Naive thymus-derived CD8-positive, alpha-beta T cell (primary cell): ENCODE measurements around the gene RAD54L. TPM values are rescaled to one million over a fixed set of nuclear protein-coding genes. Genes with fewer than 3 reads are reported as not detected.

Source experiments
- ATAC-seq, 2 donors: fragments of 150-1000 bp; cut with Tn5 transposase in 1 of 2; sonication (Bioruptor Pico), chemical (Tn5 transposase) in 1 of 2; 1 replicate in 1 of 2; 2 replicates in 1 of 2; pipeline ENCODE4 v1.10.0; 2021; ENCODE audit warnings: mild to moderate bottlenecking in 2 of 2, moderate library complexity in 2 of 2
- POLR2A ChIA-PET: fragments of 350-600 bp; sonication (Branson Sonifier 250); formaldehyde crosslinking; loops from one replicate; lab custom pipeline; 2021; ENCODE audit warnings: antibody characterized with exemption; lab: Charles Lee
- DNase-seq, 10 donors: peaks; one replicate each; pipeline versions ENCODE4 v3.0.0 to v3.0.0-alpha.2; 2020 to 2022
- H3K27ac Mint-ChIP-seq, 10 donors: one replicate each; pipeline ENCODE4 v1.8.0; 2020 to 2022; ENCODE audit warnings: mild to moderate bottlenecking in 10 of 10, mixed read lengths in 10 of 10, moderate library complexity in 4 of 10, inconsistent platforms in 1 of 10
- H3K27me3 Mint-ChIP-seq, 5 donors: one replicate each; pipeline ENCODE4 v1.8.0; 2021 to 2022; ENCODE audit warnings: mixed read lengths in 5 of 5
- H3K36me3 Mint-ChIP-seq, 3 donors: one replicate each; pipeline ENCODE4 v1.8.0; 2020 to 2022; ENCODE audit warnings: mixed read lengths in 3 of 3, mild to moderate bottlenecking in 2 of 3, inconsistent platforms in 1 of 3
- H3K4me1 Mint-ChIP-seq, 4 donors: one replicate each; pipeline ENCODE4 v1.8.0; 2021 to 2022; ENCODE audit warnings: mixed read lengths in 4 of 4
- H3K4me3 Mint-ChIP-seq, 10 donors: one replicate each; pipeline ENCODE4 v1.8.0; 2020 to 2022; ENCODE audit warnings: mild to moderate bottlenecking in 10 of 10, mixed read lengths in 10 of 10, moderate library complexity in 6 of 10, inconsistent platforms in 1 of 10
- H3K9me3 Mint-ChIP-seq, 9 donors: one replicate each; pipeline ENCODE4 v1.8.0; 2020 to 2022; ENCODE audit warnings: mixed read lengths in 9 of 9, mild to moderate bottlenecking in 3 of 9, inconsistent platforms in 1 of 9, moderate library complexity in 1 of 9
- polyA plus RNA-seq, 3 donors: library from polyadenylated mRNA; unstranded; fragments of 300-500 nt; fragmentation: Illumina TruSeq; gene quantifications; one replicate each; pipeline ENCODE4 v1.2.3, GENCODE V29; 2021
- total RNA-seq, 8 experiments: library from RNA in 2 of 8; stranded (reverse) in 2 of 8; gene quantifications; one replicate each; pipeline ENCODE4 v1.2.3 and lab custom pipeline; 2021 to 2026

RAD54L gene
- total and polyA plus RNA-seq, 5 experiments from 2014 or later: 0.27 to 1.0 (median 0.80) TPM; not detected in 2

DNA sequence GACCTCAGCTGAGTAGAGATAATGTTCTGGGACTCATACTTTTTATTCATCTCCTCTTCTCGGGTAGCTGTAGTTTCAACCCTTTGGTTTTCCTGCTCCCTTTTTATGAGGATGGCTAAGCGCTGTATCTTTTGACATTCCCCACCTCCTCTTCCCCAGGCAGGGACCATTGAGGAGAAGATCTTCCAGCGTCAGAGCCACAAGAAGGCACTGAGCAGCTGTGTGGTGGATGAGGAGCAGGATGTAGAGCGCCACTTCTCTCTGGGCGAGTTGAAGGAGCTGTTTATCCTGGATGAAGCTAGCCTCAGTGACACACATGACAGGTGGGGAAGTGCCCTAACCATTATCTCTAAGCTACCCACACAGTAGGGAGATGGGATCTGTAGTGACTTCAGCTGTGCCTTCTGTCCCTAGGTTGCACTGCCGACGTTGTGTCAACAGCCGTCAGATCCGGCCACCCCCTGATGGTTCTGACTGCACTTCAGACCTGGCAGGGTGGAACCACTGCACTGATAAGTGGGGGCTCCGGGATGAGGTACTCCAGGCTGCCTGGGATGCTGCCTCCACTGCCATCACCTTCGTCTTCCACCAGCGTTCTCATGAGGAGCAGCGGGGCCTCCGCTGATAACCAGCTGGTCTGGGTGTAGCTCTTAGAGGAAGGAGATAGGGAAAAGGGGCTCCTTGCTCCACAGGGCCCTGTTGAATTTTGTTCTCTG lies 30.3 kb downstream of the RAD54L start:
- Mint-ChIP-seq H3K27me3 (no peaks in the 10 kb centered on the region), H3K4me3 (no peak overlapping the region), H3K36me3 (peaks cover 0 to 35% (median 0%) of the 10 kb centered on the region in 3 donors), H3K9me3 (no peaks in the 10 kb centered on the region), H3K4me1 (peaks cover 0 to 7% (median 0%) of the 10 kb centered on the region in 4 donors), H3K27ac (peak overlapping the region in 2 of 10 donors; percentile 40 to 83)
- DNase-seq (no peak), ATAC-seq (no peak)
- POLR2A ChIA-PET: interaction anchor here (1.0 kb wide), 1 partner anchor 25 kb away, joined by 3 read pairs; the partner anchor contains the start of genes LRRC41 and UQCRH

GRCh38 chr1:46278807-46279206 lies 31.2 kb downstream of the RAD54L start:
- POLR2A ChIA-PET: no interaction called here
- Mint-ChIP-seq H3K36me3 (peaks cover 0 to 42% (median 0%) of the 10 kb centered on the region in 3 donors), H3K27ac (peak overlapping the region in 3 of 10 donors; percentile 33 to 82 (median 49))

DNA sequence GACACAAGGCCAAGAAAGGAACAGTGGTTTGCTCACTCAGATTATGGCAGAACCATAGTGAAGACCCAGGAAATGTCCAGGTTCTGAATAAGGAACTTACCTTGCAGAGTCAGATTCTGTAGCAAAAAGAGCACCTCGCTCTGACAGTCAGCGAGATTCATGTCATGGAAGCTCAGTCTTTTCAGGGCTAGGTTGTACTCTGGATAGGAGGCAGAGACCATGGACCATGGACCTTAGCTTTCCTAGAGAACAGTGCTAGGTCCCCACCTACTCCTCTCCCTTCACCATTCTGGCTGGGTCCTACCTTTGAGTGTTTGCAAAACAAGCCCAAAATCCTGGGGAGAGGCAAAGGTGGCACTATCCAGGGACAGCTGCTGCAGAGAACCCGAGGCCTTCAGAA lies 32.5 kb downstream of the RAD54L start:
- POLR2A ChIA-PET: no interaction called here
- Mint-ChIP-seq H3K4me1 (peaks cover under 1 to 7% (median 3%) of the 10 kb centered on the region in 4 donors), H3K36me3 (peaks cover 0 to 53% (median 2%) of the 10 kb centered on the region in 3 donors), H3K27me3 (no peaks in the 10 kb centered on the region), H3K27ac (peak overlapping the region in 2 of 10 donors; percentile 29 to 74), H3K4me3 (no peak overlapping the region), H3K9me3 (no peaks in the 10 kb centered on the region)
- DNase-seq: no peak
- ATAC-seq: no peak

More at GRCh38 chr1:46278807-46279206, 31.2 kb downstream of the RAD54L start:
- Mint-ChIP-seq H3K27me3 (no peaks in the 10 kb centered on the region), H3K4me3 (no peak overlapping the region), H3K9me3 (no peaks in the 10 kb centered on the region), H3K4me1 (peaks cover 0 to 9% (median 0%) of the 10 kb centered on the region in 4 donors)
- ATAC-seq (no peak), DNase-seq (no peak)

DNA sequence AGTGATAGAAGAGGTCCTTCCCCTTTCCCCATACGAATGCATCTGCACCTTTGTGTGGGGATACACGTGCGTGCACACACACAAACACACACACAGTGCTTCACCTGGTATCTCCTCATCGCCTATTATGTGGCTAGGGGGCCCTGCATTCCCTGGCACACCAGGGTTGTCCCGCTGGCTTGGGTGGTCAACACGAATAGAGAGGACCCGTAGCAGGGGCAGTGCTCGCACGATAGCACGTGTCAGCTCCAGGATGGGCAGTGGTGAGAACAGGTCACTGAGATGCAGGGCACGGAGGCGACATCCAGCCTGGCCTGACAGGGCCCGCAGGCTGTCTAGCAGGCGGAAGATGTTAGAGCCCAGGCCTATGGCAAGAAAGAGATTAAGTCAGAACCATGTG lies 33.5 kb downstream of the RAD54L start:
- no peak overlapping the region for H3K4me3 Mint-ChIP-seq

DNA sequence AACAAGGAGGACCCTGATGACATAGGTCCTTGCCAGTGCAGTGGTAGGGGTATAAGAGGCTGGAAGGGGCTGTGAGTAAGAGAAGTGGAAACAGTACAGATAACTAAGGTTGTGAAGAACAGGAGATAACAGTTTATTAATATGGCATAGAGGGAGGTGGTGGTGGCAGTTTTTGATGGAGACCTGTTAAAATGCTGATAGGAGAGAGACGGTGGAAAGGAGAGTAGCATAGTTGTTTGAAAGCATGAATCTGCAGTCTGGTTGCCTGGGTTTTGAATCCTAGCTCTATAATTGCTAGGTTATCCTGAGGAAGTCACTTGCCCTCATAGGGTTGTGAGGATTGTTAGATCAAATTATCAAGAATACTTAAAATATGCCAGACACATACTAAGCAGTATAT lies 36.5 kb downstream of the RAD54L start:
- POLR2A ChIA-PET: interaction anchor here (1.2 to 1.5 kb wide), 2 partner anchors 10 to 19 kb away, joined by 4 to 5 read pairs; partner anchors contain the start of genes LRRC41 and UQCRH
- Mint-ChIP-seq H3K27ac (peak overlapping the region in 5 of 10 donors; percentile 11 to 75 (median 58)), H3K4me3 (no peak overlapping the region), H3K9me3 (no peaks in the 10 kb centered on the region), H3K4me1 (peaks cover 8 to 23% (median 18%) of the 10 kb centered on the region in 4 donors), H3K36me3 (peaks cover 0 to 49% (median 2%) of the 10 kb centered on the region in 3 donors), H3K27me3 (no peaks in the 10 kb centered on the region)
- no peak for ATAC-seq
- no peak for DNase-seq

More for the DNA sequence above, 33.5 kb downstream of the RAD54L start:
- ATAC-seq (no peak), DNase-seq (no peak)
- Mint-ChIP-seq H3K4me1 (peaks cover 2 to 13% (median 9%) of the 10 kb centered on the region in 4 donors), H3K27ac (peak overlapping the region in 1 of 10 donors; percentile 54), H3K9me3 (no peaks in the 10 kb centered on the region), H3K27me3 (no peaks in the 10 kb centered on the region), H3K36me3 (peaks cover 0 to 57% (median 2%) of the 10 kb centered on the region in 3 donors)
- POLR2A ChIA-PET: no interaction called here

GRCh38 chr1:46284597-46285564 lies 37.3 kb downstream of the RAD54L start:
- H3K4me3 Mint-ChIP-seq: no peak overlapping the region
- peaks cover 8 to 23% (median 18%) of the 10 kb centered on the region in 4 donors for H3K4me1 Mint-ChIP-seq
- ATAC-seq (no peak), DNase-seq (no peak)
- no peaks in the 10 kb centered on the region for H3K9me3 Mint-ChIP-seq
- POLR2A ChIA-PET: interaction anchor here (1.2 to 1.5 kb wide), 2 partner anchors 11 to 18 kb away, joined by 4 to 5 read pairs; partner anchors contain the start of genes LRRC41 and UQCRH
- H3K27me3 Mint-ChIP-seq: no peaks in the 10 kb centered on the region
- peak overlapping the region in 5 of 10 donors; percentile 20 to 86 (median 41) for H3K27ac Mint-ChIP-seq
- peaks cover 0 to 53% (median 2%) of the 10 kb centered on the region in 3 donors for H3K36me3 Mint-ChIP-seq

GRCh38 chr1:46285730-46286477 lies 38.3 kb downstream of the RAD54L start:
- Mint-ChIP-seq H3K27me3 (no peaks in the 10 kb centered on the region), H3K27ac (peak overlapping the region in 8 of 10 donors; percentile 5 to 86 (median 49)), H3K4me1 (peaks cover 8 to 23% (median 18%) of the 10 kb centered on the region in 4 donors), H3K4me3 (peak overlapping the region in 1 of 10 donors; percentile 11), H3K9me3 (no peaks in the 10 kb centered on the region), H3K36me3 (peaks cover 0 to 46% (median 2%) of the 10 kb centered on the region in 3 donors)
- ATAC-seq (peak; percentile 84 to 85), DNase-seq (peak in 5 of 10 donors; percentile 6 to 25 (median 19))
- POLR2A ChIA-PET: interaction anchor here (1.8 kb wide), 1 partner anchor 17 kb away, joined by 8 read pairs; the partner anchor contains the start of genes LRRC41 and UQCRH

- H3K4me1 Mint-ChIP-seq: peaks cover 8 to 23% (median 17%) of the 10 kb centered on the region in 4 donors
- ATAC-seq (no peak), DNase-seq (no peak)
- peaks cover 0 to 37% (median 2%) of the 10 kb centered on the region in 3 donors for H3K36me3 Mint-ChIP-seq
- POLR2A ChIA-PET: no interaction called here
- H3K9me3 Mint-ChIP-seq: no peaks in the 10 kb centered on the region
- no peaks in the 10 kb centered on the region for H3K27me3 Mint-ChIP-seq
- H3K27ac Mint-ChIP-seq: peak overlapping the region in 2 of 10 donors; percentile 34 to 80
- H3K4me3 Mint-ChIP-seq: no peak overlapping the region
These were observed 41.0 kb downstream of the RAD54L start for GRCh38 chr1:46288485-46289133.

GRCh38 chr1:46289134-46289494 lies 41.6 kb downstream of the RAD54L start:
- peaks cover 0 to 38% (median 2%) of the 10 kb centered on the region in 3 donors for H3K36me3 Mint-ChIP-seq
- POLR2A ChIA-PET: no interaction called here
- H3K4me3 Mint-ChIP-seq: no peak overlapping the region
- no peaks in the 10 kb centered on the region for H3K27me3 Mint-ChIP-seq
- DNase-seq (no peak), ATAC-seq (no peak)
- no peaks in the 10 kb centered on the region for H3K9me3 Mint-ChIP-seq
- no peak overlapping the region for H3K27ac Mint-ChIP-seq
- peaks cover 8 to 23% (median 17%) of the 10 kb centered on the region in 4 donors for H3K4me1 Mint-ChIP-seq

DNA sequence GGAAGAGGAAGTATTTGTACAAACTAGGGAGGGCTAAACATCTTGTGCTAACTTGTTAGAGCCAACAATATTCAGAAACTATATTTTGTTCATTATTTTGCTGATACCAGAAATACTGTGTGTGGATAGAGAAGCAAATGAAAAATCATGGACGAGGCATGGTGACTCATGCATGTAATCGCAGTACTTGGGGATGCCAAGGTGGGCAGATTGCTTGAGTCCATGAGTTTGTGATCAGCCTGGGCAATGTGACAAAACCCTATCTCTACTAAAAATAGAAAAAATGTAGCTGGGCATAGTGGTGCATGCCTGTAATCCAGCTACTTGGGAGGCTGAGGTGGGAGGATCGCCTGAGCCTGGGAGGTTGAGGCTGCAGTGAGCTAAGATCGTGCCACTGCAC lies 42.4 kb downstream of the RAD54L start:
- H3K36me3 Mint-ChIP-seq: peaks cover 0 to 35% (median 0%) of the 10 kb centered on the region in 3 donors
- ATAC-seq: no peak
- H3K4me1 Mint-ChIP-seq: peaks cover 8 to 21% (median 15%) of the 10 kb centered on the region in 4 donors
- H3K27ac Mint-ChIP-seq: peak overlapping the region in 2 of 10 donors; percentile 67 to 90
- H3K27me3 Mint-ChIP-seq: no peaks in the 10 kb centered on the region
- H3K9me3 Mint-ChIP-seq: no peaks in the 10 kb centered on the region
- POLR2A ChIA-PET: no interaction called here
- no peak for DNase-seq
- H3K4me3 Mint-ChIP-seq: no peak overlapping the region

DNA sequence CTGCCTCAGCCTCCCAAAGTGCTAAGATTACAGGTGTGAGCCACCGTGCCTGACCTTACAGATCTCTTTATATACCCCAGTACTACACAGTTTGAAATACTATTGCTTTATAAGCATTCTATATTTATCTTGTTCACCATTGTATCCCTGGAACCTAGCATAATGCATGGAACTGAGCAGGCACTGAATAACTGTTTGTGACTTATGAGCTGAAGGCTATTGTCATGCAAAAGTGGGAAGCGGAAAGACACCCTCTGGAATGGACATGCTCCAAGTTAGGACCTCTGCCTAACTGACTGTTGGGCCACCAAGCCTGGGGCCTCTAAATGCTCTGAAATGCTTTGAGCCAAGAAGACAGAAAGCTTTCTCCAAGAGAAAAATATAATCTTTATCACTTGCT lies 47.7 kb downstream of the RAD54L start:
- Mint-ChIP-seq H3K36me3 (peaks cover 0 to 52% (median 15%) of the 10 kb centered on the region in 3 donors), H3K27ac (no peak overlapping the region), H3K9me3 (no peaks in the 10 kb centered on the region), H3K4me3 (no peak overlapping the region), H3K4me1 (peaks cover 3 to 9% (median 6%) of the 10 kb centered on the region in 4 donors), H3K27me3 (no peaks in the 10 kb centered on the region)
- ATAC-seq: no peak
- no peak for DNase-seq
- POLR2A ChIA-PET: no interaction called here
